M059J (cell line): ENCODE results near the gene MYRIP. TPM values are rescaled to one million over a fixed set of nuclear protein-coding genes. Genes with fewer than 3 reads are reported as not detected.
"Not testable (repeated sequence)": the region's sequence is repeated elsewhere in the genome, so short reads cannot be mapped to it uniquely, and the experiment has no call there.

Experiments used
- DNase-seq: peaks from one replicate; pipeline ENCODE4 v3.0.0-alpha.2; 2012; ENCODE audit warnings: low read depth
- total RNA-seq: library from RNA; depleted of rRNA; stranded (reverse); fragments of >200 nt; shearing (Covaris generic); gene quantifications from 2 replicates; pipeline ENCODE4 v1.2.3, GENCODE V29; 2014

The MYRIP gene
- total RNA-seq, 1 experiment from 2014 or later, result 0.12 TPM

GRCh38 chr3:39806820-39807219 lies 2.6 kb upstream of the MYRIP start:
- no peak for DNase-seq

GRCh38 chr3:39808467-39809180 lies 785 bp upstream of the MYRIP start:
- peak; percentile 3 for DNase-seq

- no peak for DNase-seq
These were observed 686 bp downstream of the MYRIP start for GRCh38 chr3:39809995-39810595.

GRCh38 chr3:39810647-39811161 lies 1.3 kb downstream of the MYRIP start:
- no peak for DNase-seq

GRCh38 chr3:39811561-39811960 lies 2.2 kb downstream of the MYRIP start:
- DNase-seq, result no peak

- no peak for DNase-seq
These were observed 3.1 kb downstream of the MYRIP start for GRCh38 chr3:39812537-39812936.

GRCh38 chr3:39814007-39814406 lies 4.6 kb downstream of the MYRIP start:
- peak; percentile 1 for DNase-seq

- no peak for DNase-seq
These were observed 10.5 kb downstream of the MYRIP start for GRCh38 chr3:39819899-39820298.

GRCh38 chr3:39833764-39834163 lies 24.4 kb downstream of the MYRIP start:
- DNase-seq, result not testable (repeated sequence)

GRCh38 chr3:39839484-39839883 lies 30.1 kb downstream of the MYRIP start:
- DNase-seq, result no peak

- DNase-seq, result no peak
These were observed 34.0 kb downstream of the MYRIP start for GRCh38 chr3:39843440-39843839.

GRCh38 chr3:39848365-39848764 lies 39.0 kb downstream of the MYRIP start:
- no peak for DNase-seq

GRCh38 chr3:39849992-39850715 lies 40.7 kb downstream of the MYRIP start:
- no peak for DNase-seq

GRCh38 chr3:39850716-39851032 lies 41.3 kb downstream of the MYRIP start:
- no peak for DNase-seq

- no peak for DNase-seq
These were observed 46.1 kb downstream of the MYRIP start for GRCh38 chr3:39855517-39855916.

GRCh38 chr3:39869890-39870289 lies 60.5 kb downstream of the MYRIP start:
- DNase-seq, result no peak

- DNase-seq, result no peak
These were observed 61.3 kb downstream of the MYRIP start for GRCh38 chr3:39870706-39871105.

GRCh38 chr3:39879581-39879980 lies 70.2 kb downstream of the MYRIP start:
- no peak for DNase-seq

GRCh38 chr3:39882111-39882510 lies 72.7 kb downstream of the MYRIP start:
- DNase-seq, result no peak

- no peak for DNase-seq
These were observed 82.7 kb downstream of the MYRIP start for GRCh38 chr3:39892068-39892467.

GRCh38 chr3:39896184-39896583 lies 86.8 kb downstream of the MYRIP start:
- DNase-seq, result no peak

GRCh38 chr3:39900462-39901002 lies 91.1 kb downstream of the MYRIP start:
- DNase-seq, result no peak

- DNase-seq, result no peak
These were observed 93.8 kb downstream of the MYRIP start for GRCh38 chr3:39903253-39903652.
